HepG2 (cell line): ENCODE results near the gene SYNJ2. TPM values are rescaled to one million over a fixed set of nuclear protein-coding genes. Genes with fewer than 3 reads are reported as not detected.

Experiments
- CREB1 ChIP-seq, 2 experiments: fragments of 450-650 bp in 1 of 2; IDR thresholded peaks; 2 replicates each; pipeline ENCODE4 v1.6.1; 2016 to 2017; ENCODE audit warnings: control low read depth in 1 of 2, mild to moderate bottlenecking in 1 of 2, missing compliant biosample characterization in 1 of 2, missing genetic modification characterization in 1 of 2
- ONECUT2 ChIP-seq: sonication (generic); formaldehyde crosslinking; IDR thresholded peaks from 2 replicates; pipeline ENCODE4 v1.4.0; 2020; ENCODE audit warnings: missing genetic modification reagents
- SIX1 ChIP-seq: sonication (generic); formaldehyde crosslinking; IDR thresholded peaks from 2 replicates; pipeline ENCODE4 v1.4.0; 2020; ENCODE audit warnings: missing genetic modification reagents, borderline replicate concordance
- TERF1 ChIP-seq: sonication (generic); formaldehyde crosslinking; IDR thresholded peaks from 2 replicates; pipeline ENCODE4 v1.8.0; 2022; ENCODE audit warnings: mild to moderate bottlenecking, missing genetic modification reagents, moderate library complexity
- ZBTB33 ChIP-seq: sonication (generic); formaldehyde crosslinking; IDR thresholded peaks from 2 replicates; pipeline ENCODE4 v1.4.0; 2020; ENCODE audit warnings: missing genetic modification reagents
- ZNF24 ChIP-seq: fragments of 450-650 bp; IDR thresholded peaks from 2 replicates; pipeline ENCODE4 v1.6.1; 2017; ENCODE audit warnings: antibody characterized with exemption, mild to moderate bottlenecking
- ZNF292 ChIP-seq: sonication (generic); formaldehyde crosslinking; IDR thresholded peaks from 2 replicates; pipeline ENCODE4 v1.8.1; 2022; ENCODE audit warnings: mild to moderate bottlenecking, low read depth, missing genetic modification reagents, borderline replicate concordance
- ZNF331 ChIP-seq: sonication (generic); formaldehyde crosslinking; IDR thresholded peaks from 2 replicates; pipeline ENCODE4 v1.4.0; 2020; ENCODE audit warnings: missing genetic modification reagents
- polyA plus RNA-seq, 8 experiments: library from polyadenylated mRNA; depleted of rRNA in 3 of 8; stranded (reverse) in 7 of 8; unstranded in 1 of 8; fragments of >200 nt; fragmentation: Illumina TruSeq in 4 of 8; extraction: Trizol in 4 of 8; gene quantifications; 2 replicates each; pipeline versions ENCODE4 v1.2.1 to v1.2.3, GENCODE V29; 2011 to 2016; ENCODE audit warnings: low read depth in 4 of 8, missing spikeins in 1 of 8, mixed read lengths in 1 of 8; ENCODE audit not compliant: insufficient read depth in 1 of 8
- total RNA-seq, 5 experiments: library from RNA; depleted of rRNA; stranded (reverse); fragments of >200 nt; fragmentation: Illumina TruSeq; extraction: Trizol; gene quantifications; 2 replicates each; pipeline ENCODE4 v1.2.3, GENCODE V29; 2016; ENCODE audit warnings: low read depth in 1 of 5
- TF ChIP-seq, protein P1 (sequence below): sonication (generic); formaldehyde crosslinking; IDR thresholded peaks from 2 replicates; pipeline ENCODE4 v1.4.0; 2020; ENCODE audit warnings: missing genetic modification reagents, mild to moderate bottlenecking, borderline replicate concordance

Gene SYNJ2
- total and polyA plus RNA-seq, 2 of the 13 experiments (the other 11 are each of a cell fraction or from before 2014, with no cell fraction given), result 39.1 to 57.6 TPM

DNA sequence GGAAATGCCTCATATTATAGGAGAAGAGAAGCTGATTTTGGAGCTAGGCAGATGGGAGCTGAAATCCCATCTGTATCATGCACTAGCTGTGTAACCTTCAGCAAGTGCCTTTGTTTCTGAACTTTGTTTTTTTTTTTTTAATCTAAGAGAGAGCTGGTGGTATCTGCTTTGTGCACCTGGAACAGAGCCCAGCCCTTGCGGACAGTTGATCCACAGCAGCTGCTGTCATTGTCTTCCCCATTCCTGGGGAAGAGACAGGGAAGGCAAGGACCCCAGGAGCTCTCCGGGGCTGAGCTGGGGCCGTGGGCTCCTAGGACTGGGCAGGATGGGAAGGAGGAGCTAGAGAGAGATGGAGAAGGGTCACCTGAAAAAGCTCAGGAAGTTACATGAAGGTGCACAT, 92.1 kb downstream of the SYNJ2 start (continued):
- TF ChIP-seq ONECUT2 (CRISPR knock-in tag) (no peak), ZNF331 (CRISPR knock-in tag) (no peak), ZNF292 (CRISPR knock-in tag) (no peak), ZBTB33 (CRISPR knock-in tag) (no peak), TERF1 (CRISPR knock-in tag) (no peak), ZNF24 (no peak), CREB1 (IDR thresholded peaks at IDR 0.05) (no peak), CREB1 (CRISPR knock-in tag; IDR thresholded peaks at IDR 0.05) (no peak), SIX1 (no peak)
- TF ChIP-seq, protein P1, sequence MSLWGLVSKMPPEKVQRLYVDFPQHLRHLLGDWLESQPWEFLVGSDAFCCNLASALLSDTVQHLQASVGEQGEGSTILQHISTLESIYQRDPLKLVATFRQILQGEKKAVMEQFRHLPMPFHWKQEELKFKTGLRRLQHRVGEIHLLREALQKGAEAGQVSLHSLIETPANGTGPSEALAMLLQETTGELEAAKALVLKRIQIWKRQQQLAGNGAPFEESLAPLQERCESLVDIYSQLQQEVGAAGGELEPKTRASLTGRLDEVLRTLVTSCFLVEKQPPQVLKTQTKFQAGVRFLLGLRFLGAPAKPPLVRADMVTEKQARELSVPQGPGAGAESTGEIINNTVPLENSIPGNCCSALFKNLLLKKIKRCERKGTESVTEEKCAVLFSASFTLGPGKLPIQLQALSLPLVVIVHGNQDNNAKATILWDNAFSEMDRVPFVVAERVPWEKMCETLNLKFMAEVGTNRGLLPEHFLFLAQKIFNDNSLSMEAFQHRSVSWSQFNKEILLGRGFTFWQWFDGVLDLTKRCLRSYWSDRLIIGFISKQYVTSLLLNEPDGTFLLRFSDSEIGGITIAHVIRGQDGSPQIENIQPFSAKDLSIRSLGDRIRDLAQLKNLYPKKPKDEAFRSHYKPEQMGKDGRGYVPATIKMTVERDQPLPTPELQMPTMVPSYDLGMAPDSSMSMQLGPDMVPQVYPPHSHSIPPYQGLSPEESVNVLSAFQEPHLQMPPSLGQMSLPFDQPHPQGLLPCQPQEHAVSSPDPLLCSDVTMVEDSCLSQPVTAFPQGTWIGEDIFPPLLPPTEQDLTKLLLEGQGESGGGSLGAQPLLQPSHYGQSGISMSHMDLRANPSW, result no peak
